HepG2 (cell line): Measurements from ENCODE around the gene GGA3. TPM values are rescaled to one million over a fixed set of nuclear protein-coding genes. Genes with fewer than 3 reads are reported as not detected.

Experiments
- AGO2 ChIP-seq: fragments of 200-400 bp; formaldehyde crosslinking; optimal IDR thresholded peaks from 2 replicates; pipeline ENCODE3; 2017; ENCODE audit warnings: mild to moderate bottlenecking, low read depth, low read length, moderate library complexity
- ATF4 ChIP-seq, 2 experiments: fragments of 450-650 bp in 1 of 2; sonication (generic) in 1 of 2; formaldehyde crosslinking; IDR thresholded peaks; 2 replicates each; pipeline versions ENCODE4 v1.5.0 to v1.8.0; 2020 to 2022; ENCODE audit warnings: mild to moderate bottlenecking in 1 of 2, missing genetic modification reagents in 1 of 2
- CBX2 ChIP-seq, 2 experiments: fragments of 200-600 bp in 1 of 2; sonication (generic); formaldehyde crosslinking in 1 of 2; IDR thresholded peaks; 2 replicates each; pipeline versions ENCODE4 v1.7.0 to v1.8.1; 2018 to 2022; ENCODE audit warnings: low read depth in 2 of 2, low read length in 1 of 2, mild to moderate bottlenecking in 1 of 2, missing genetic modification reagents in 1 of 2
- CCAR2 ChIP-seq: fragments of 200-400 bp; formaldehyde crosslinking; optimal IDR thresholded peaks from 2 replicates; pipeline ENCODE3; 2018; ENCODE audit warnings: low read depth, mild to moderate bottlenecking, low read length, moderate library complexity
- CHD2 ChIP-seq: IDR thresholded peaks from 2 replicates; pipeline ENCODE4 v1.6.1; 2011; ENCODE audit warnings: low read depth, low read length, improper control_type of control experiment
- EED ChIP-seq: sonication (generic); formaldehyde crosslinking; IDR thresholded peaks from 2 replicates; pipeline ENCODE4 v1.5.0; 2020; ENCODE audit warnings: mild to moderate bottlenecking, missing genetic modification reagents
- FUBP1 ChIP-seq: sonication (generic); formaldehyde crosslinking; IDR thresholded peaks from 2 replicates; pipeline ENCODE4 v1.5.1; 2020; ENCODE audit warnings: missing genetic modification reagents, mild to moderate bottlenecking, borderline replicate concordance
- IKZF4 ChIP-seq: sonication (generic); formaldehyde crosslinking; IDR thresholded peaks from 2 replicates; pipeline ENCODE4 v1.5.1; 2020; ENCODE audit warnings: borderline replicate concordance, mild to moderate bottlenecking, low read depth, missing genetic modification reagents; ENCODE audit errors: not compliant biosample characterization
- MXI1 ChIP-seq: IDR thresholded peaks from 3 replicates; pipeline ENCODE4 v1.6.1; 2012; ENCODE audit warnings: low read depth, low read length, inconsistent platforms, borderline replicate concordance
- RNF2 ChIP-seq: fragments of 450-650 bp; conservative IDR thresholded peaks from 2 replicates; pipeline ENCODE4 v1.6.1; 2016; ENCODE audit warnings: low read depth
- SKI ChIP-seq: fragments of 450-650 bp; IDR thresholded peaks from one replicate; pipeline ENCODE4 v1.6.1; 2018; ENCODE audit warnings: mild to moderate bottlenecking; ENCODE audit not compliant: partially characterized antibody
- SOX5 ChIP-seq: IDR thresholded peaks from 2 replicates; pipeline ENCODE4 v1.6.1; 2016; ENCODE audit warnings: borderline replicate concordance
- SP140L ChIP-seq: sonication (generic); formaldehyde crosslinking; IDR thresholded peaks from 2 replicates; pipeline ENCODE4 v1.4.0; 2020; ENCODE audit warnings: missing genetic modification reagents, borderline replicate concordance
- SSRP1 ChIP-seq: IDR thresholded peaks from 2 replicates; pipeline ENCODE4 v1.6.1; 2016; ENCODE audit warnings: control low read depth
- TBX2 ChIP-seq: sonication (generic); formaldehyde crosslinking; IDR thresholded peaks from 2 replicates; pipeline ENCODE4 v1.5.0; 2020; ENCODE audit warnings: missing genetic modification reagents, mild to moderate bottlenecking, borderline replicate concordance
- THYN1 ChIP-seq: sonication (generic); formaldehyde crosslinking; IDR thresholded peaks from 2 replicates; pipeline ENCODE4 v1.8.1; 2023; ENCODE audit warnings: low read depth, mild to moderate bottlenecking, moderate library complexity, missing genetic modification reagents, borderline replicate concordance
- TOPORS ChIP-seq: sonication (generic); formaldehyde crosslinking; IDR thresholded peaks from 2 replicates; pipeline ENCODE4 v1.8.0; 2023; ENCODE audit warnings: mild to moderate bottlenecking, missing genetic modification reagents
- ZFAT ChIP-seq: sonication (generic); formaldehyde crosslinking; conservative IDR thresholded peaks from 2 replicates; pipeline ENCODE4 v1.8.1; 2023; ENCODE audit warnings: missing genetic modification reagents, inconsistent platforms
- ZFP91 ChIP-seq: sonication (generic); formaldehyde crosslinking; IDR thresholded peaks from 2 replicates; pipeline ENCODE4 v1.9.0; 2022; ENCODE audit warnings: missing genetic modification reagents, mild to moderate bottlenecking, borderline replicate concordance
- ZNF468 ChIP-seq: sonication (generic); formaldehyde crosslinking; IDR thresholded peaks from 2 replicates; pipeline ENCODE4 v1.8.0; 2022; ENCODE audit warnings: mild to moderate bottlenecking, moderate library complexity, missing genetic modification reagents
- ZNF644 ChIP-seq: IDR thresholded peaks from 2 replicates; pipeline ENCODE4 v1.6.1; 2016; ENCODE audit warnings: low read depth
- ZNF788 ChIP-seq: sonication (generic); formaldehyde crosslinking; IDR thresholded peaks from 2 replicates; pipeline ENCODE4 v1.5.0; 2020; ENCODE audit warnings: mild to moderate bottlenecking, missing genetic modification reagents, borderline replicate concordance
- polyA plus RNA-seq, 8 experiments: library from polyadenylated mRNA; depleted of rRNA in 3 of 8; stranded (reverse) in 7 of 8; unstranded in 1 of 8; fragments of >200 nt; fragmentation: Illumina TruSeq in 4 of 8; extraction: Trizol in 4 of 8; gene quantifications; 2 replicates each; pipeline versions ENCODE4 v1.2.1 to v1.2.3, GENCODE V29; 2011 to 2016; ENCODE audit warnings: low read depth in 4 of 8, missing spikeins in 1 of 8, mixed read lengths in 1 of 8; ENCODE audit not compliant: insufficient read depth in 1 of 8
- total RNA-seq, 5 experiments: library from RNA; depleted of rRNA; stranded (reverse); fragments of >200 nt; fragmentation: Illumina TruSeq; extraction: Trizol; gene quantifications; 2 replicates each; pipeline ENCODE4 v1.2.3, GENCODE V29; 2016; ENCODE audit warnings: low read depth in 1 of 5
- TF ChIP-seq, protein P1 (sequence below): sonication (generic); formaldehyde crosslinking; IDR thresholded peaks from 2 replicates; pipeline ENCODE4 v1.8.0; 2022; ENCODE audit warnings: missing genetic modification reagents, low read depth, mild to moderate bottlenecking, borderline replicate concordance

Gene GGA3
- total and polyA plus RNA-seq, 2 of the 13 experiments (the other 11 are each of a cell fraction or from before 2014, with no cell fraction given), result 28.4 to 43.7 TPM

- TF ChIP-seq CBX2 (IDR thresholded peaks at IDR 0.05; ENCODE audit: low read depth, low read length) (no peak), CBX2 (CRISPR knock-in tag; IDR thresholded peaks at IDR 0.05; ENCODE audit: low read depth) (no peak; the same call in 1 of the 2 replicates), EED (CRISPR knock-in tag) (peak; percentile 77), CCAR2 (no peak), TBX2 (CRISPR knock-in tag) (peak; percentile 68; the same call in 1 of the 2 replicates), FUBP1 (no peak), THYN1 (CRISPR knock-in tag) (no peak), TOPORS (CRISPR knock-in tag) (no peak), RNF2 (no peak), ZNF468 (CRISPR knock-in tag) (no peak), ZNF788 (peak; percentile 64), IKZF4 (no peak), ATF4 (CRISPR knock-in tag; IDR thresholded peaks at IDR 0.05) (no peak), SSRP1 (CRISPR knock-in tag) (peak; percentile 84), MXI1 (no peak), ZFP91 (CRISPR knock-in tag) (peak; percentile 76), SKI (peak; percentile 76), CHD2 (no peak), ZNF644 (CRISPR knock-in tag) (no peak), SOX5 (CRISPR knock-in tag) (peak; percentile 25), ZFAT (CRISPR knock-in tag) (no peak), SP140L (CRISPR knock-in tag) (no peak), AGO2 (peak; percentile 57)
- TF ChIP-seq, protein P1, sequence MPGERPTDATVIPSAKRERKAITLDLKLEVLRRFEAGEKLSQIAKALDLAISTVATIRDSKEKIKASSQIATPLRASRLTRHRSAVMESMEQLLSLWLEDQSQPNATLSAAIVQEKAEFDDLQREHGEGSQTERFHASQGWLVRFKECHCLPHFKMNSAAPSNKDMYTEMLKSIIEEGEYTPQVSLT, result no peak
Observed at GRCh38 chr17:75270218-75270965, 9.0 kb upstream of the GGA3 start (continued).
